Heart left ventricle (tissue), 16 donors: ENCODE data around the gene SMG5. TPM values are rescaled to one million over a fixed set of nuclear protein-coding genes. Genes with fewer than 3 reads are reported as not detected.
A peak's percentile ranks its signal among the peaks of the same experiment; 100 is the strongest.

Experiments
- ATAC-seq, 4 donors: fragments of 200-7000 bp; cut with Tn5 transposase; one replicate each; pipeline ENCODE4 v1.9.1; 2020 to 2022; ENCODE audit warnings: moderate library complexity in 4 of 4, mild to moderate bottlenecking in 3 of 4, moderate number of reproducible peaks in 1 of 4
- DNase-seq, 5 donors: peaks; one replicate each; pipeline ENCODE4 v3.0.0-alpha.2; 2020
- H3K27ac ChIP-seq, 12 donors: fragments of 200-600 bp; sonication (generic) in 4 of 12; one replicate each; pipeline versions ENCODE4 v1.5.0 to v1.8.0; 2016 to 2022; ENCODE audit warnings: mild to moderate bottlenecking in 2 of 12
- H3K27me3 ChIP-seq, 9 donors: fragments of 200-600 bp; sonication (generic) in 2 of 9; one replicate each; pipeline versions ENCODE4 v1.5.1 to v1.8.0; 2016 to 2022; ENCODE audit warnings: mild to moderate bottlenecking in 3 of 9
- H3K36me3 ChIP-seq, 9 donors: fragments of 200-600 bp; sonication (generic) in 2 of 9; one replicate each; pipeline versions ENCODE4 v1.5.0 to v1.8.0; 2018 to 2022; ENCODE audit warnings: mild to moderate bottlenecking in 2 of 9
- H3K4me1 ChIP-seq, 12 donors: fragments of 200-600 bp; sonication (generic) in 4 of 12; one replicate each; pipeline versions ENCODE4 v1.5.0 to v1.8.0; 2016 to 2022; ENCODE audit warnings: mild to moderate bottlenecking in 3 of 12
- H3K4me3 ChIP-seq, 12 donors: fragments of 200-600 bp; sonication (generic) in 4 of 12; one replicate each; pipeline versions ENCODE4 v1.5.0 to v1.8.0; 2017 to 2022; ENCODE audit warnings: mild to moderate bottlenecking in 9 of 12, moderate library complexity in 4 of 12
- H3K9me3 ChIP-seq, 12 donors: fragments of 200-600 bp; sonication (generic) in 4 of 12; one replicate each; pipeline versions ENCODE4 v1.5.0 to v1.8.0; 2016 to 2022; ENCODE audit warnings: mild to moderate bottlenecking in 1 of 12
- CTCF ChIP-seq, 12 donors: fragments of 200-600 bp; sonication (generic) in 4 of 12; IDR thresholded peaks; one replicate each; pipeline versions ENCODE4 v1.5.0 to v1.8.0; 2018 to 2022; ENCODE audit warnings: antibody characterized with exemption in 12 of 12, mild to moderate bottlenecking in 5 of 12
- POLR2A ChIP-seq, 2 donors: fragments of 450-650 bp; IDR thresholded peaks; one replicate each; pipeline ENCODE4 v1.6.1; 2017; ENCODE audit warnings: antibody characterized with exemption in 2 of 2, mild to moderate bottlenecking in 2 of 2, moderate library complexity in 2 of 2
- WGBS, 4 donors: extraction: QIAGEN DNeasy Blood & Tissue Kit in 2 of 4; methylation state at CpG; one replicate each; pipeline versions ENCODE4 v1.1.5 to v1.1.7; 2013 to 2018; 5-methylcytosine and 5-hydroxymethylcytosine counted together
- intact Hi-C, 10 donors: fragments of 100-400 bp; cut with DNase I; formaldehyde crosslinking; loops; one replicate each; pipeline versions ENCODE4 v1.11.1 to v1.14.2; 2022
- polyA plus RNA-seq, 2 donors: library from polyadenylated mRNA; stranded (reverse); fragments of 200-250 nt; gene quantifications; one replicate each; pipeline ENCODE4 v1.2.3, GENCODE V29; 2013
- total RNA-seq, 9 donors: library from RNA; depleted of rRNA in 2 of 9; stranded (reverse); fragments of >200 nt in 2 of 9; fragmentation: NEBNext Ultra II Directional in 3 of 9; extraction: Animal tissue kit (Norgen Biotek cat#: 25700) in 3 of 9; gene quantifications; one replicate each; pipeline versions ENCODE4 v1.1.0 to v1.2.4, GENCODE V29; 2016 to 2023
- donor health status: ischemic (EF 13 %, LVEDD 7.1; RV severe dilation, severe dysfunction).
- donor health status: healthy with polysubstance abuse.
- donor health status: DM: no; HTN: yes; CAD: no.
- donor health status: DM: no; HTN: no; CAD: no.
- donor health status: ischemic (EF 25% LVEDD 6.9; RV normal size, moderate dysfunction).
- donor health status: ischemic (EF 25% LVEDD 5.7; RV mildly dilated, moderate dysfunction).
- donor health status: healthy.
- donor health status: DM: yes; HTN: yes; CAD: no.
- donor health status: ischemic (EF 35%, LVEDD 5.7; RV mildly dilated, moderate dysfunction).
- donor health status: nonischemic (EF 11% LVEDD 7.7; RV severe dilation, severe dysfunction).
- donor health status: DM: yes; HTN: yes; CAD: no.
- donor health status: PGD.
- donor health status: ischemic (EF 29% LVEDD 5.4; RV normal size, mild dysfunction).
- donor health status: nonischemic (EF 23%, LVEDD 6.1; RV moderate dilation, normal function).

Gene SMG5
- total and polyA plus RNA-seq, 11 donors, result 56.3 to 104 (median 89.4) TPM

- Histone ChIP-seq H3K36me3 (peaks cover 0 to 36% (median 29%) of the 10 kb centered on the region in 9 donors), H3K4me3 (peak overlapping the region; percentile 68 to 100 (median 84)), H3K4me1 (peaks cover 5 to 67% (median 30%) of the 10 kb centered on the region in 12 donors), H3K9me3 (no peaks in the 10 kb centered on the region), H3K27me3 (no peaks in the 10 kb centered on the region), H3K27ac (peak overlapping the region; percentile 84 to 98 (median 92))
- TF ChIP-seq POLR2A (IDR thresholded peaks at IDR 0.05), result no peak
- no peak for TF ChIP-seq CTCF (IDR thresholded peaks at IDR 0.05)
- ATAC-seq (peak in 2 of 4 donors; percentile 13 to 22), DNase-seq (peak in 2 of 5 donors; percentile 33 to 39)
- intact Hi-C loops, result loop anchor here in 1 of 10 donors (2.0 kb wide), 1 partner anchor 57 kb away; the partner anchor contains the start of genes CCT3 and TSACC
- 4 to 8% (median 6%) methylated on average over 22 of the region's 22 CpGs for WGBS, 4 donors
These were observed 739 bp downstream of the SMG5 start for GRCh38 chr1:156281693-156282478.

- peak; percentile 81 to 92 (median 85) for ATAC-seq
- TF ChIP-seq CTCF (IDR thresholded peaks at IDR 0.05) (peak in 2 of 12 donors; percentile 28 to 29), POLR2A (IDR thresholded peaks at IDR 0.05) (peak in 1 of 2 donors; percentile 44)
- WGBS, 4 donors, result 14 to 19% (median 18%) methylated on average over 8 of the region's 8 CpGs
- Histone ChIP-seq H3K36me3 (peaks cover 0 to 42% (median 30%) of the 10 kb centered on the region in 9 donors), H3K4me3 (peak overlapping the region; percentile 68 to 100 (median 84)), H3K27ac (peak overlapping the region; percentile 27 to 98 (median 92)), H3K27me3 (no peaks in the 10 kb centered on the region), H3K4me1 (peaks cover 5 to 69% (median 30%) of the 10 kb centered on the region in 12 donors), H3K9me3 (no peaks in the 10 kb centered on the region)
- intact Hi-C loops, result no loop called here
- DNase-seq, result peak in 4 of 5 donors; percentile 71 to 88 (median 82)
These were observed 1.3 kb downstream of the SMG5 start for GRCh38 chr1:156281281-156281680.

GRCh38 chr1:156279837-156280236 is 2.8 kb downstream of the SMG5 start:
- TF ChIP-seq CTCF (IDR thresholded peaks at IDR 0.05) (no peak), POLR2A (IDR thresholded peaks at IDR 0.05) (no peak)
- Histone ChIP-seq H3K27ac (no peak overlapping the region), H3K4me1 (peaks cover 5 to 69% (median 30%) of the 10 kb centered on the region in 12 donors), H3K9me3 (no peaks in the 10 kb centered on the region), H3K27me3 (no peaks in the 10 kb centered on the region), H3K4me3 (no peak overlapping the region), H3K36me3 (peaks cover 0 to 56% (median 41%) of the 10 kb centered on the region in 9 donors)
- WGBS, 4 donors, result 86 to 96% (median 93%) methylated on average over 3 of the region's 3 CpGs
- intact Hi-C loops, result no loop called here
- ATAC-seq, result no peak
- no peak for DNase-seq

- Histone ChIP-seq H3K27me3 (no peaks in the 10 kb centered on the region), H3K9me3 (no peaks in the 10 kb centered on the region), H3K27ac (peak overlapping the region in 1 of 12 donors; percentile 59), H3K4me1 (peaks cover 5 to 52% (median 20%) of the 10 kb centered on the region in 12 donors), H3K36me3 (peaks cover 0 to 85% (median 70%) of the 10 kb centered on the region in 9 donors), H3K4me3 (no peak overlapping the region)
- intact Hi-C loops, result no loop called here
- DNase-seq, result no peak
- 67 to 88% (median 83%) methylated on average over 6 of the region's 6 CpGs for WGBS, 4 donors
- no peak for ATAC-seq
- no peak for TF ChIP-seq POLR2A (IDR thresholded peaks at IDR 0.05)
- TF ChIP-seq CTCF (IDR thresholded peaks at IDR 0.05), result no peak
These were observed 5.7 kb downstream of the SMG5 start for GRCh38 chr1:156276966-156277381.
